Esophagus squamous epithelium (tissue), 5 donors: ENCODE data around the gene LMX1B. TPM values are rescaled to one million over a fixed set of nuclear protein-coding genes. Genes with fewer than 3 reads are reported as not detected.

ENCODE experiments used
- DNase-seq: peaks from one replicate; lab custom pipeline; 2025; lab: John Stamatoyannopoulos, UW
- H3K27ac ChIP-seq, 4 donors: fragments of 200-600 bp; sonication (generic); one replicate each; pipeline ENCODE4 v1.5.1; 2016 to 2019; ENCODE audit warnings: mild to moderate bottlenecking in 1 of 4
- H3K27me3 ChIP-seq, 4 donors: fragments of 200-600 bp; sonication (generic); 1 replicate in 3 of 4; 2 replicates in 1 of 4; pipeline versions ENCODE4 v1.5.1 to v1.6.0; 2017 to 2021; ENCODE audit warnings: antibody characterized with exemption in 1 of 4
- H3K36me3 ChIP-seq, 3 donors: fragments of 200-600 bp; sonication (generic); one replicate each; pipeline ENCODE4 v1.5.1; 2016 to 2019
- H3K4me1 ChIP-seq, 3 donors: fragments of 200-600 bp; sonication (generic); one replicate each; pipeline ENCODE4 v1.5.1; 2017 to 2019
- H3K4me3 ChIP-seq, 4 donors: fragments of 200-600 bp; sonication (generic); 1 replicate in 3 of 4; 2 replicates in 1 of 4; pipeline ENCODE4 v1.5.1; 2016 to 2019; ENCODE audit warnings: mild to moderate bottlenecking in 2 of 4, moderate library complexity in 1 of 4
- H3K9me3 ChIP-seq, 3 donors: fragments of 200-600 bp; sonication (generic); one replicate each; pipeline ENCODE4 v1.5.1; 2016 to 2019
- CTCF ChIP-seq, 6 experiments: fragments of 450-650 bp in 4 of 6; fragments of 200-600 bp in 2 of 6; sonication (generic) in 2 of 6; IDR thresholded peaks; one replicate each; pipeline ENCODE4 v1.5.1; 2016 to 2019; ENCODE audit warnings: antibody characterized with exemption in 6 of 6, mild to moderate bottlenecking in 4 of 6, moderate library complexity in 4 of 6
- POLR2A ChIP-seq, 4 donors: fragments of 450-650 bp; IDR thresholded peaks; one replicate each; pipeline ENCODE4 v1.6.1; 2017; ENCODE audit warnings: antibody characterized with exemption in 4 of 4, mild to moderate bottlenecking in 4 of 4, moderate library complexity in 3 of 4
- WGBS, 2 donors: methylation state at CpG; one replicate each; pipeline ENCODE4 v1.1.5; 2018; 5-methylcytosine and 5-hydroxymethylcytosine counted together
- intact Hi-C: fragments of 100-400 bp; cut with DNase I; formaldehyde crosslinking; loops from one replicate; pipeline ENCODE4 v1.15.0; 2022
- total RNA-seq, 4 donors: library from RNA; depleted of rRNA; stranded (reverse); fragments of >200 nt; gene quantifications; one replicate each; pipeline ENCODE4 v1.1.0, GENCODE V29; 2016
- donor health status: DM: yes; HTN: yes; CAD: no.

LMX1B gene
- total RNA-seq, 4 donors from 2014 or later = 0.23 TPM; not detected in 3

DNA sequence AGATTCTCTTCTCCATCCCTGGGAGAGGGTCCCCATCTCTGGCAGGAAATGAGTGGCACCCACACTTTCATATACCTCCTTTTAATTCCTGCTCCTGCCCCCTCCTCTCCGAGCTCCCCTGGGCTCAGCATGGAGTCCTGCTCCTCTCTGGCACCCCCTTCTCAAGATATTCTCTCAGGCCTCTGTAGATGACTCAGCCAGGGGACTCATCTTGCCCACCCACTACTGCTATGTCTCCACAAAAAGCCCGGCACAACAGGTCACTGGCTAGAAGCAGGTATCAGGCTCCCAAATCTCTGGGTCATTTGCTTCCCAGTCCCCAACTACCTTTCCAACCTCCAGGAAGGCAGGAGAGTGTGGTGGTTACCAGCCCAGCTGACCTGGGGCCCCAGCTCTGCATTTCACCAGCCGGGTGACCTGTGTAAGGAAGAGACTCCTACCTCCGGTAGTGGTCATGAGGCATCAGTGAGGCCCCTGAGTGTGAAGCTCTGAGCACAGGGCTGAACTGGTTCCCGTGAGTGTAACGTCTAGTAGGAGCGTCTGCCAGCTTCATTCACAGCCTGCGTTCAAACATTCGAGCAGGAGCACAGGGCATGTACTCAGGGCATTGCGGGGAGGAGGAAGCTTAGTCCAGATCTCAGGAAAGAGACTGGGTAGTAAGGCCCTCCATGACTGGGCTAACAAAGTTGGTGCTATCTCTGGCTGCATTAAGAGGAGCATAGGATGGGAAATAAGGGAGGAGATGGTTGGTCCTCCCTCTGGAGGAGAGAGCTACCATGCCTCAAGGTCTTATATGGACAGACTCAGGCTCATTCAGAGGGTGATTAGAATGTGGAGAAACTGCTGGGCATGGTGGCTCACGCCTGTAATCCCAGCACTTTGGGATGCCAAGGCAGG is 63.7 kb downstream of the LMX1B start:
- H3K9me3 ChIP-seq = no peaks in the 10 kb centered on the region
- peaks cover 11 to 100% (median 26%) of the 10 kb centered on the region in 4 donors for H3K27me3 ChIP-seq
- peaks cover 0 to 9% (median 0%) of the 10 kb centered on the region in 3 donors for H3K4me1 ChIP-seq
- H3K36me3 ChIP-seq = no peaks in the 10 kb centered on the region
- no peak for DNase-seq
- intact Hi-C loops = no loop called here
- no peak overlapping the region for H3K27ac ChIP-seq
- no peak overlapping the region for H3K4me3 ChIP-seq
- TF ChIP-seq POLR2A (IDR thresholded peaks at IDR 0.05) = no peak
- WGBS, 2 donors = 31 to 42% methylated on average over 5 to 8 of the region's 11 CpGs

- no peaks in the 10 kb centered on the region for H3K36me3 ChIP-seq
- WGBS, 2 donors = 60 to 73% methylated on average over 4 of the region's 4 CpGs
- H3K27me3 ChIP-seq = peaks cover 5 to 100% (median 33%) of the 10 kb centered on the region in 4 donors
- no peak overlapping the region for H3K4me3 ChIP-seq
- TF ChIP-seq POLR2A (IDR thresholded peaks at IDR 0.05) (no peak), CTCF (IDR thresholded peaks at IDR 0.05) (no peak)
- intact Hi-C loops = no loop called here
- H3K4me1 ChIP-seq = peaks cover 0 to 20% (median 7%) of the 10 kb centered on the region in 3 donors
- no peak for DNase-seq
- no peaks in the 10 kb centered on the region for H3K9me3 ChIP-seq
- no peak overlapping the region for H3K27ac ChIP-seq
These were observed 65.3 kb downstream of the LMX1B start for GRCh38 chr9:126678989-126679388.

DNA sequence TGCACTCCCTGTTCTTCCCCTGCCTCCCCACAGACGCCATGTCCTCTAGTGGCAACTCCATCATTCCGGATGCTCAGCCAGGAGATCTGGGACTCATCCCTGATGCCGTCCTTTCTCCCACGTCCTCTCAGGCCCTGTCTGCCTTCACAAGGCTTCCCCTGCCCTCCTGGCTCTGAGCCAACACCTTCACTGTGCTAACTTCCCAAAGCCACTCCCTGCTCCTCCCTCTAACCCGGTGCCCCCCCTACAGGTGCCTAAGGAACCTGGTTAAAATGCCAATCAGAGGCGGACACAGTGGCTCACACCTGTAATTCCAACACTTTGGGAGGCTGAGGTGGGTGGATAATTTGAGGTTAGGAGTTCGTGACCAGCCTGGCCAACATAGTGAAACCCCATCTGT is 67.6 kb downstream of the LMX1B start:
- peaks cover 3 to 99% (median 28%) of the 10 kb centered on the region in 4 donors for H3K27me3 ChIP-seq
- H3K9me3 ChIP-seq = no peaks in the 10 kb centered on the region
- TF ChIP-seq POLR2A (IDR thresholded peaks at IDR 0.05) (no peak), CTCF (IDR thresholded peaks at IDR 0.05) (no peak)
- peaks cover 0 to 20% (median 7%) of the 10 kb centered on the region in 3 donors for H3K4me1 ChIP-seq
- intact Hi-C loops = no loop called here
- WGBS, 2 donors = 55 to 59% methylated on average over 6 of the region's 7 CpGs
- H3K27ac ChIP-seq = no peak overlapping the region
- no peak for DNase-seq
- H3K4me3 ChIP-seq = no peak overlapping the region
- H3K36me3 ChIP-seq = no peaks in the 10 kb centered on the region

GRCh38 chr9:126682113-126682810 is 68.5 kb downstream of the LMX1B start:
- intact Hi-C loops = no loop called here
- H3K4me1 ChIP-seq = peaks cover 0 to 12% (median 7%) of the 10 kb centered on the region in 3 donors
- H3K27me3 ChIP-seq = peaks cover 3 to 99% (median 19%) of the 10 kb centered on the region in 4 donors
- H3K36me3 ChIP-seq = no peaks in the 10 kb centered on the region
- no peak overlapping the region for H3K4me3 ChIP-seq
- DNase-seq = no peak
- no peak overlapping the region for H3K27ac ChIP-seq
- WGBS, 2 donors = 54 to 61% methylated on average over 15 to 19 of the region's 24 CpGs
- no peaks in the 10 kb centered on the region for H3K9me3 ChIP-seq
- TF ChIP-seq POLR2A (IDR thresholded peaks at IDR 0.05) = no peak
- TF ChIP-seq CTCF (IDR thresholded peaks at IDR 0.05) = no peak

DNA sequence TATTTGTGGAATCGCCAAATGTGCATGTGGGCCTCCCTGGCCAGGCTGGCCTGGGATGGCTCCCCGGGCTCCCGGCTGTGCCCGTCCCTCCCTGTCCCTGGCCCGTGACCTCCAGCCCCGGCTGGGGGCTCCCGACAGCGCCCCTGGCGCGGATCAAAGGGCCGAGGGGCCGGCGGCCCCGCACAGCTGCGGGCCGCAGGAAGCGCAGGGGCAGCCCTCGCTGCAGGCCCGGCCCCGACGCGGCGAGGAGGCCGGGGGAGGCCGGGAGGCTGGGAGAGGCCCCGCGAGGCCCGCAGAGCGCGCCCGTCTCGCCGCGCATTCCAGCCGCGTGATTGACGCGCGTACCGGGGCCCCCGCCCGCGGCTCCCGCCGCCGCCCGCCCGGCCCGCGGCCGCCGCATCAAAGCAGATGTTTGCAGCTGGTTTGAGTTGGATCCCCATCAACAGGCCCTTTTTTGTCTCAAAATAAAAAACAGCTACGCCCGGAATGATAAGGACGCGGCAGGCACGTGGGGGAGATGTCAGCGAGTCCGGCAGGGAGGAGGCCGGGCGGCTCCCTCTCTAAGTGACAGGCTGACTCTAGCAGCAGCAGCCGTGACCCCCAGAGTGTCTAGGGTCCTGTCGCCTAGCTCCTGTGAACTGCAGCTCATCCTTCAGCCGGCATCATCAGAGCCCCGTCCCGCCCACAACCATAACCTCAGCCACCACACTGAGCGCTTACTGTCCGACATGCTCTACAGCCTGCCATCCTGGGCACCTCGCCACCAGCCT is 69.4 kb downstream of the LMX1B start:
- H3K4me3 ChIP-seq = peak overlapping the region in 2 of 4 donors; percentile 31 to 54
- intact Hi-C loops = no loop called here
- H3K4me1 ChIP-seq = peaks cover 0 to 12% (median 7%) of the 10 kb centered on the region in 3 donors
- WGBS, 2 donors = 1 to 7% methylated on average over 8 to 21 of the region's 69 CpGs
- H3K9me3 ChIP-seq = no peaks in the 10 kb centered on the region
- H3K27ac ChIP-seq = no peak overlapping the region
- TF ChIP-seq CTCF (IDR thresholded peaks at IDR 0.05) (no peak), POLR2A (IDR thresholded peaks at IDR 0.05) (no peak)
- no peaks in the 10 kb centered on the region for H3K36me3 ChIP-seq
- H3K27me3 ChIP-seq = peaks cover 3 to 99% (median 18%) of the 10 kb centered on the region in 4 donors
- DNase-seq = no peak
